ENCODE results near the gene POMGNT2.

POMGNT2 gene

DNA sequence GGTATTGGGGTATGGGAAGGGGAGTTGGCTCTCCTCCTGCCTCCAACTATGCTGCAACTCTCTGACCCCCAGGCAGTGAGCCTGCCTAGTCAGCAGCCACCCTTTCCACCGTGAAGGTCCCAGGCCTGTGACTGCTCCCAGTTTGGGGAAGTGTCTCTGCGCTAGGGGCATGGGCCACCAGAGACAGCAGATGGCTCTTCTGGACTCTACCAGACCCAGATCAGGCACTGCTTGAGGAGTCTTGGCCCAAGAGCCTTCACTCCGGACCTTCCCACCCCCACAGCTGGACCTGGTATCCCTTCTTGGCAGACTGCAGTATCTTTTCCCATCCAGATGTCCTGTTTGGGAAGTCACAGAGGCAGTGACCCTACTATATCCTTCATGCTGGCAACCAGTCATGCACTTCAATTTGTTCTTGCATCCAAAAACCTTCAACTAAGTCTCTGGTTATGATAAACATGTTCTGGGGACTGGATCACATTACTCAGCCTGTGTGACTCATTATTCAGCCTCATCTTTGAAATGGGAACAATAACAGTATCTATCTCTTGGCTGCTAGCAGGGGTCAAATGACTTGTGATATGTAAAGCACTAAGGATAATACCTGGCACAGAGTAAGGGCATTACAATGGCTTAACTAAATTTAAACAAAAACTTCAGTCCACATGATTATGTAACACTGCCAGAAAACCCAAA, 62.7 kb downstream of the POMGNT2 start:
- no peak overlapping the region for H3K27ac ChIP-seq (replicated peaks)
- TF ChIP-seq GABPA (IDR thresholded peaks at IDR 0.05; ENCODE audit: low read depth) (no peak), CTCF (IDR thresholded peaks at IDR 0.05; ENCODE audit: insufficient read depth, low read length) (no peak), POLR2AphosphoS5 (IDR thresholded peaks at IDR 0.05; ENCODE audit: low read depth) (no peak), SPI1 (IDR thresholded peaks at IDR 0.05; ENCODE audit: borderline replicate concordance, low read depth) (no peak; the same call in 1 of the 2 replicates)
- TF ChIP-seq, protein P1, sequence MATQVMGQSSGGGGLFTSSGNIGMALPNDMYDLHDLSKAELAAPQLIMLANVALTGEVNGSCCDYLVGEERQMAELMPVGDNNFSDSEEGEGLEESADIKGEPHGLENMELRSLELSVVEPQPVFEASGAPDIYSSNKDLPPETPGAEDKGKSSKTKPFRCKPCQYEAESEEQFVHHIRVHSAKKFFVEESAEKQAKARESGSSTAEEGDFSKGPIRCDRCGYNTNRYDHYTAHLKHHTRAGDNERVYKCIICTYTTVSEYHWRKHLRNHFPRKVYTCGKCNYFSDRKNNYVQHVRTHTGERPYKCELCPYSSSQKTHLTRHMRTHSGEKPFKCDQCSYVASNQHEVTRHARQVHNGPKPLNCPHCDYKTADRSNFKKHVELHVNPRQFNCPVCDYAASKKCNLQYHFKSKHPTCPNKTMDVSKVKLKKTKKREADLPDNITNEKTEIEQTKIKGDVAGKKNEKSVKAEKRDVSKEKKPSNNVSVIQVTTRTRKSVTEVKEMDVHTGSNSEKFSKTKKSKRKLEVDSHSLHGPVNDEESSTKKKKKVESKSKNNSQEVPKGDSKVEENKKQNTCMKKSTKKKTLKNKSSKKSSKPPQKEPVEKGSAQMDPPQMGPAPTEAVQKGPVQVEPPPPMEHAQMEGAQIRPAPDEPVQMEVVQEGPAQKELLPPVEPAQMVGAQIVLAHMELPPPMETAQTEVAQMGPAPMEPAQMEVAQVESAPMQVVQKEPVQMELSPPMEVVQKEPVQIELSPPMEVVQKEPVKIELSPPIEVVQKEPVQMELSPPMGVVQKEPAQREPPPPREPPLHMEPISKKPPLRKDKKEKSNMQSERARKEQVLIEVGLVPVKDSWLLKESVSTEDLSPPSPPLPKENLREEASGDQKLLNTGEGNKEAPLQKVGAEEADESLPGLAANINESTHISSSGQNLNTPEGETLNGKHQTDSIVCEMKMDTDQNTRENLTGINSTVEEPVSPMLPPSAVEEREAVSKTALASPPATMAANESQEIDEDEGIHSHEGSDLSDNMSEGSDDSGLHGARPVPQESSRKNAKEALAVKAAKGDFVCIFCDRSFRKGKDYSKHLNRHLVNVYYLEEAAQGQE (IDR thresholded peaks at IDR 0.05; ENCODE audit: insufficient replicate concordance, low read depth) = no peak
- DNase-seq (ENCODE audit: low read depth in 1 of 2, low spot score in 1 of 2) = no peak
- H3K4me3 ChIP-seq (replicated peaks; ENCODE audit: insufficient read depth, low read length) = no peak overlapping the region
- H3K27me3 ChIP-seq (ENCODE audit: insufficient read depth, poor library complexity, severe bottlenecking) = no peaks in the 10 kb centered on the region

DNA sequence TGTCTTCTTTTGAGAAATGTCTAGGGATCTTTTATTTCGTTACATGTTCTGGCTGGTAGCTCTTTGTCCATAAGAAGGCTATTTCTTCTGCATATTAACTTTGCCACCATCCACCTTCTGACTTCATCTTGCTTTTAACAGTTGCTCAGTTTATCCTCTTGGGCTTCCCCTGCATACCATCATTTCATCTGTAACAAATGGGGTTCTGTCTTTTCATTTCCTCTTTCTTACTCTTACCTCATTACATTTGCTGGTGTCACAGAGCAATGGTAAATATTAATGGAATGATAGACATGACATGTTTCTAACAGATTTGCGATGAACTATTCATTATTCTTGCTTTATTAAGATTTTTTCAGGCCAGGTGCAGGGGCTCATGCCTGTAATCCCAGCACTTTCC, 64.4 kb downstream of the POMGNT2 start:
- H3K27me3 ChIP-seq (ENCODE audit: insufficient read depth, poor library complexity, severe bottlenecking) = no peaks in the 10 kb centered on the region
- no peak overlapping the region for H3K27ac ChIP-seq (replicated peaks)
- TF ChIP-seq, protein P1 (IDR thresholded peaks at IDR 0.05; ENCODE audit: insufficient replicate concordance, low read depth) = no peak
- TF ChIP-seq SPI1 (IDR thresholded peaks at IDR 0.05; ENCODE audit: borderline replicate concordance, low read depth) = 0 out of 2 replicates have a peak, but pooled peaks have one; percentile 8
- DNase-seq (ENCODE audit: low read depth in 1 of 2, low spot score in 1 of 2) = no peak
- H3K4me3 ChIP-seq (replicated peaks; ENCODE audit: insufficient read depth, low read length) = no peak overlapping the region

GRCh38 chr3:43038010-43038409, 67.9 kb downstream of the POMGNT2 start:
- H3K4me3 ChIP-seq (replicated peaks; ENCODE audit: insufficient read depth, low read length) = no peak overlapping the region
- DNase-seq (ENCODE audit: low read depth in 1 of 2, low spot score in 1 of 2) = no peak
- TF ChIP-seq, protein P1 (IDR thresholded peaks at IDR 0.05; ENCODE audit: insufficient replicate concordance, low read depth) = no peak
- no peak for TF ChIP-seq GABPA (IDR thresholded peaks at IDR 0.05; ENCODE audit: low read depth)
- no peak for TF ChIP-seq CTCF (IDR thresholded peaks at IDR 0.05; ENCODE audit: insufficient read depth, low read length)
- no peak for TF ChIP-seq SPI1 (IDR thresholded peaks at IDR 0.05; ENCODE audit: borderline replicate concordance, low read depth)
- no peak for TF ChIP-seq POLR2AphosphoS5 (IDR thresholded peaks at IDR 0.05; ENCODE audit: low read depth)

More at GRCh38 chr3:43038010-43038409, 67.9 kb downstream of the POMGNT2 start:
- Histone ChIP-seq H3K27ac (replicated peaks) (no peak overlapping the region), H3K27me3 (ENCODE audit: insufficient read depth, poor library complexity, severe bottlenecking) (no peaks in the 10 kb centered on the region)
